HepG2 (cell line): ENCODE data around the gene LRP5. TPM values are rescaled to one million over a fixed set of nuclear protein-coding genes. Genes with fewer than 3 reads are reported as not detected.

ENCODE experiments used
- ATAC-seq: fragments of 200-7000 bp; cut with Tn5 transposase; 3 replicates; pipeline ENCODE4 v1.9.1; 2020; ENCODE audit warnings: mild to moderate bottlenecking, moderate library complexity
- BruUV-seq: library from RNA; stranded (reverse); fragments of 400-500 nt; replicated peaks from 2 replicates; lab custom pipeline; 2021; lab: Mats Ljungman, UMichigan
- CTCF ChIA-PET: fragments of 300-600 bp; formaldehyde crosslinking; extraction: SDS; loops from one replicate; lab custom pipeline; 2021; ENCODE audit warnings: low total read pairs, inconsistent platforms, low intra/inter-chr PET ratio; lab: Yijun Ruan, JAX
- POLR2A ChIA-PET: fragments of 350-600 bp; sonication (Branson Sonifier 250); formaldehyde crosslinking; loops from one replicate; lab custom pipeline; 2020; ENCODE audit warnings: antibody characterized with exemption, inconsistent platforms; lab: Yijun Ruan, JAX
- DNase-seq: peaks from one replicate; pipeline ENCODE4 v3.0.0-alpha.2; 2015; ENCODE audit warnings: low spot score
- FAIRE-seq: peaks from 3 replicates; lab custom pipeline; 2011; peaks lifted over from hg19 to GRCh38; lab: Jason Lieb, UNC
- H2AFZ ChIP-seq: one replicate; pipeline ENCODE4 v1.6.1; 2011; ENCODE audit warnings: low read length, inconsistent platforms
- H3K27ac ChIP-seq: fragments of 300-600 bp; 3 replicates; pipeline ENCODE4 v1.8.0; 2011; ENCODE audit warnings: mixed run types, mild to moderate bottlenecking, mixed read lengths, low read length, inconsistent platforms; ENCODE audit not compliant: insufficient read depth; ENCODE audit errors: extremely low read length
- H3K27me3 ChIP-seq, 2 experiments: fragments of 200-600 bp in 1 of 2; 2 replicates in 1 of 2; 3 replicates in 1 of 2; pipeline versions ENCODE4 v1.6.0 to v1.8.0; 2011; ENCODE audit warnings: low read length in 2 of 2, mild to moderate bottlenecking in 2 of 2, moderate library complexity in 2 of 2, inconsistent platforms in 1 of 2; ENCODE audit not compliant: insufficient read depth in 2 of 2, control insufficient read depth in 1 of 2
- H3K36me3 ChIP-seq, 2 experiments: fragments of 200-600 bp in 1 of 2; replicated peaks in 1 of 2; 2 replicates in 1 of 2; 3 replicates in 1 of 2; pipeline versions ENCODE4 v1.5.1 to v1.8.0; 2011; ENCODE audit warnings: low read length in 2 of 2, inconsistent platforms in 1 of 2; ENCODE audit not compliant: insufficient read depth in 2 of 2, control insufficient read depth in 1 of 2
- H3K4me1 ChIP-seq: 2 replicates; pipeline ENCODE4 v1.5.1; 2012; ENCODE audit warnings: low read length, inconsistent platforms; ENCODE audit not compliant: insufficient read depth
- H3K4me2 ChIP-seq: 2 replicates; pipeline ENCODE4 v1.6.0; 2011; ENCODE audit warnings: low read depth, low read length, inconsistent platforms
- H3K4me3 ChIP-seq, 3 experiments: fragments of 200-600 bp in 1 of 3; sonication (generic), shearing (Covaris generic) in 1 of 3; replicated peaks in 1 of 3; 2 replicates each; pipeline ENCODE4 v1.5.1; 2011 to 2016; ENCODE audit warnings: low read length in 3 of 3, inconsistent platforms in 2 of 3, low read depth in 2 of 3, mild to moderate bottlenecking in 2 of 3, control low read depth in 1 of 3, mixed read lengths in 1 of 3; ENCODE audit not compliant: insufficient read depth in 1 of 3
- H3K79me2 ChIP-seq: one replicate; pipeline ENCODE4 v1.6.1; 2011; ENCODE audit warnings: low read length, inconsistent platforms; ENCODE audit not compliant: insufficient read depth
- H3K9ac ChIP-seq: 2 replicates; pipeline ENCODE4 v1.6.0; 2011; ENCODE audit warnings: mild to moderate bottlenecking, low read depth, low read length, inconsistent platforms; ENCODE audit not compliant: insufficient read depth
- H3K9me3 ChIP-seq: 2 replicates; pipeline ENCODE4 v1.5.1; 2012; ENCODE audit warnings: mild to moderate bottlenecking, low read length
- H4K20me1 ChIP-seq: 2 replicates; pipeline ENCODE4 v1.6.0; 2011; ENCODE audit warnings: inconsistent platforms, mild to moderate bottlenecking, low read length, moderate library complexity; ENCODE audit not compliant: insufficient read depth
- AKAP8 ChIP-seq: sonication (generic); formaldehyde crosslinking; IDR thresholded peaks from 2 replicates; pipeline ENCODE4 v1.5.1; 2020; ENCODE audit warnings: mild to moderate bottlenecking, missing genetic modification reagents
- KMT2A ChIP-seq: sonication (generic); formaldehyde crosslinking; IDR thresholded peaks from 2 replicates; pipeline ENCODE4 v1.4.0; 2020; ENCODE audit warnings: missing genetic modification reagents
- RBM22 ChIP-seq: fragments of 200-400 bp; formaldehyde crosslinking; optimal IDR thresholded peaks from 2 replicates; pipeline ENCODE3; 2017; ENCODE audit warnings: mild to moderate bottlenecking, low read length, moderate library complexity
- SP2 ChIP-seq: sonication (generic); formaldehyde crosslinking; IDR thresholded peaks from 2 replicates; pipeline ENCODE4 v1.5.1; 2020; ENCODE audit warnings: mild to moderate bottlenecking, missing genetic modification reagents
- ZNF337 ChIP-seq: sonication (generic); formaldehyde crosslinking; IDR thresholded peaks from 2 replicates; pipeline ENCODE4 v1.5.1; 2020; ENCODE audit warnings: missing genetic modification reagents, low read depth, mild to moderate bottlenecking, borderline replicate concordance
- ZNF562 ChIP-seq: sonication (generic); formaldehyde crosslinking; IDR thresholded peaks from 2 replicates; pipeline ENCODE4 v1.8.0; 2022; ENCODE audit warnings: missing genetic modification reagents, borderline replicate concordance
- ZNF605 ChIP-seq: sonication (generic); formaldehyde crosslinking; IDR thresholded peaks from 2 replicates; pipeline ENCODE4 v1.8.0; 2022; ENCODE audit warnings: mild to moderate bottlenecking, missing genetic modification reagents
- WGBS: methylation state at CpG from one replicate; pipeline ENCODE4 v1.1.6; 2017; ENCODE audit warnings: low lambda C conversion rate; 5-methylcytosine and 5-hydroxymethylcytosine counted together
- in situ Hi-C: cut with HindIII; loops from 2 replicates; pipeline ENCODE4 v1.10.0; 2017; ENCODE audit warnings: low pct_unique_long_range_greater_than_20kb; ENCODE audit not compliant: extremely low pct_ligation_motif_present
- intact Hi-C: fragments of 100-400 bp; cut with micrococcal nuclease; formaldehyde crosslinking; loops from one replicate; pipeline ENCODE4 v1.10.0; 2022; ENCODE audit not compliant: unreplicated experiment
- polyA plus RNA-seq, 8 experiments: library from polyadenylated mRNA; depleted of rRNA in 3 of 8; stranded (reverse) in 7 of 8; unstranded in 1 of 8; fragments of >200 nt; fragmentation: Illumina TruSeq in 4 of 8; extraction: Trizol in 4 of 8; gene quantifications; 2 replicates each; pipeline versions ENCODE4 v1.2.1 to v1.2.3, GENCODE V29; 2011 to 2016; ENCODE audit warnings: low read depth in 4 of 8, missing spikeins in 1 of 8, mixed read lengths in 1 of 8; ENCODE audit not compliant: insufficient read depth in 1 of 8
- total RNA-seq, 5 experiments: library from RNA; depleted of rRNA; stranded (reverse); fragments of >200 nt; fragmentation: Illumina TruSeq; extraction: Trizol; gene quantifications; 2 replicates each; pipeline ENCODE4 v1.2.3, GENCODE V29; 2016; ENCODE audit warnings: low read depth in 1 of 5

LRP5 gene
- total and polyA plus RNA-seq, 2 of the 13 experiments (the other 11 are each of a cell fraction or from before 2014, with no cell fraction given), result 40.4 to 64.0 TPM

- DNase-seq (no peak), FAIRE-seq (no peak), ATAC-seq (no peak)
- CTCF ChIA-PET, result no interaction called here
- Histone ChIP-seq H3K4me2 (peak overlapping the region; percentile 68), H4K20me1 (peaks cover 17% of the 10 kb centered on the region), H3K36me3 (peaks cover 4 to 16% of the 10 kb centered on the region in 2 experiments), H3K9ac (peak overlapping the region; percentile 54; the same call in 1 of the 2 replicates), H3K9me3 (no peaks in the 10 kb centered on the region), H3K27me3 (no peaks in the 10 kb centered on the region), H3K4me1 (peaks cover 100% of the 10 kb centered on the region), H3K4me3 (no peak overlapping the region; a peak in 1 of 6 replicates), H3K27ac (peak overlapping the region; percentile 82), H3K79me2 (peaks cover 97% of the 10 kb centered on the region), H2AFZ (no peak overlapping the region)
- no peak for TF ChIP-seq ZNF605 (CRISPR knock-in tag)
- TF ChIP-seq RBM22, result peak; percentile 3
- TF ChIP-seq ZNF337 (CRISPR knock-in tag), result no peak
- TF ChIP-seq KMT2A, result no peak
- TF ChIP-seq AKAP8 (CRISPR knock-in tag), result 0 out of 2 replicates have a peak, but pooled peaks have one; percentile 39
- no peak for TF ChIP-seq ZNF562 (CRISPR knock-in tag)
- 0 out of 2 replicates have a peak, but pooled peaks have one; percentile 20 for TF ChIP-seq SP2 (CRISPR knock-in tag)
- POLR2A ChIA-PET, result interaction anchor here (0.6 to 8.9 kb wide), 5 partner anchors 8 to 59 kb away, joined by 3 to 106 read pairs (median 20); partner anchors contain the start of gene C11orf24
- in situ Hi-C loops, result no loop called here
- 89% methylated on average over 8 of the region's 13 CpGs for WGBS
- intact Hi-C loops, result loop anchor here (2.0 kb wide), 1 partner anchor 15 kb away; no protein-coding TSS in a partner anchor
- no TSS peak for BruUV-seq
These were observed 17.7 kb downstream of the LRP5 start for GRCh38 chr11:68329978-68330699.
